HepG2 (cell line): ENCODE results near the gene KRTAP3-3. TPM values are rescaled to one million over a fixed set of nuclear protein-coding genes. Genes with fewer than 3 reads are reported as not detected.

ENCODE experiments used
- ARNT ChIP-seq: fragments of 450-650 bp; IDR thresholded peaks from 2 replicates; pipeline ENCODE4 v1.6.1; 2017
- HNF4A ChIP-seq: sonication (generic); formaldehyde crosslinking; IDR thresholded peaks from 2 replicates; pipeline ENCODE4 v1.4.0; 2020; ENCODE audit warnings: missing genetic modification reagents
- MXI1 ChIP-seq: IDR thresholded peaks from 3 replicates; pipeline ENCODE4 v1.6.1; 2012; ENCODE audit warnings: low read depth, low read length, inconsistent platforms, borderline replicate concordance
- TCF7L2 ChIP-seq: IDR thresholded peaks from 2 replicates; pipeline ENCODE4 v1.6.1; 2011; ENCODE audit warnings: mild to moderate bottlenecking, low read depth, low read length, moderate library complexity
- XRCC5 ChIP-seq: fragments of 200-400 bp; formaldehyde crosslinking; optimal IDR thresholded peaks from 2 replicates; pipeline ENCODE3; 2017; ENCODE audit warnings: mild to moderate bottlenecking, low read length
- polyA plus RNA-seq, 8 experiments: library from polyadenylated mRNA; depleted of rRNA in 3 of 8; stranded (reverse) in 7 of 8; unstranded in 1 of 8; fragments of >200 nt; fragmentation: Illumina TruSeq in 4 of 8; extraction: Trizol in 4 of 8; gene quantifications; 2 replicates each; pipeline versions ENCODE4 v1.2.1 to v1.2.3, GENCODE V29; 2011 to 2016; ENCODE audit warnings: low read depth in 4 of 8, missing spikeins in 1 of 8, mixed read lengths in 1 of 8; ENCODE audit not compliant: insufficient read depth in 1 of 8
- total RNA-seq, 5 experiments: library from RNA; depleted of rRNA; stranded (reverse); fragments of >200 nt; fragmentation: Illumina TruSeq; extraction: Trizol; gene quantifications; 2 replicates each; pipeline ENCODE4 v1.2.3, GENCODE V29; 2016; ENCODE audit warnings: low read depth in 1 of 5
- TF ChIP-seq, protein P1 (sequence below): IDR thresholded peaks from 2 replicates; pipeline ENCODE4 v1.6.1; 2012; ENCODE audit warnings: inconsistent platforms
- TF ChIP-seq, protein P2 (sequence below): sonication (generic); formaldehyde crosslinking; IDR thresholded peaks from 2 replicates; pipeline ENCODE4 v1.4.0; 2020; ENCODE audit warnings: mild to moderate bottlenecking, missing genetic modification reagents
- TF ChIP-seq, protein P3 (sequence below): sonication (generic); formaldehyde crosslinking; IDR thresholded peaks from 2 replicates; pipeline ENCODE4 v1.4.0; 2020; ENCODE audit warnings: missing genetic modification reagents, borderline replicate concordance
- TF ChIP-seq, protein P4 (sequence below): sonication (generic); formaldehyde crosslinking; IDR thresholded peaks from one replicate; pipeline ENCODE4 v1.5.1; 2020; ENCODE audit warnings: mild to moderate bottlenecking, missing genetic modification reagents; ENCODE audit errors: not compliant biosample characterization
- TF ChIP-seq, protein P5 (sequence below): IDR thresholded peaks from 2 replicates; pipeline ENCODE4 v1.6.1; 2016; ENCODE audit warnings: low read depth, missing genetic modification reagents, missing compliant biosample characterization

KRTAP3-3 gene
- total and polyA plus RNA-seq, 2 of the 13 experiments (the other 11 are each of a cell fraction or from before 2014, with no cell fraction given), result not detected

DNA sequence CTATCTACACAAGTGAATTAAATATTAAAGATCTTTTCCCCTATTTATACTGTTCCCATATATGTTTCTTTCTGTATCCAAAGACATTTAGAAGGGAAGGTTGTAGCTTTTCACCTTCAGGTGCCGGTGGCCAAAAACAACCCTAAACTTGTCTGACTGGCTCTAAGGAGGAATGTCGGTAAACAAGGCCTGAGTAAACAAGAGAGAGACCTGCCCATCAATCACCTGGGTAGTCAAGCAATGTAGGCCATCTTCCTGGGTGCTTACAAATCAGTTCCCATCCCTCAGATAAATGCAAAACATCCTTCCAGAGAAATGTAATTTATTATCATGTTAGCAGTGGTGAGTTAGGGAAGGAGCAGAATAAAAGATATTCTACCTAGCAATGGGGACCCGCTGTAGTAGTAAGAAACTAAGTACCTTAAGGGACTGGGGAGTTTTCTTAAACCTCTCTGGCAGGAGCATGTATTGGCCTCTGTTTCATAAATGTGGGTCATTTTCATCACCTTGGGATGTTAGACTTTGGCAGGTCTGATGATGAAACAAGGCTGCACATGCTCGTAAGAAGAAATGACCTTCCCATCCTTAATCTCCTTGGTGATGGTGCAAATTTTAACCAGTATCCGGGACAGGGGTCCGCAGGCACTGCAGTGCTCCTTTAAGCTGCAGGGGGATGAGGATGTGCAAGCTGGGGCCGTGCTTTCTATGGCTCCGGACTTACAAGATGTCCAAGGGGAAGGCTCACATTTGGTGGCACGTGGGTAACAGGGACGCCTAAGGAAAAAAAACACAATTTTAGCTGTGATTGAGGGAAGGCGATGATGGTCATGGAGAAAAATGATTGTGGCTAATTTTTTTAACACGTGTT, 35.6 kb downstream of the KRTAP3-3 start (continued):
- TF ChIP-seq, protein P1, sequence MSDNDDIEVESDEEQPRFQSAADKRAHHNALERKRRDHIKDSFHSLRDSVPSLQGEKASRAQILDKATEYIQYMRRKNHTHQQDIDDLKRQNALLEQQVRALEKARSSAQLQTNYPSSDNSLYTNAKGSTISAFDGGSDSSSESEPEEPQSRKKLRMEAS, result peak; percentile 44; the same call in 1 of the 2 replicates
- TF ChIP-seq TCF7L2 (no peak), ARNT (no peak), XRCC5 (no peak), MXI1 (no peak), HNF4A (CRISPR knock-in tag) (peak; percentile 48)
- TF ChIP-seq, protein P2, sequence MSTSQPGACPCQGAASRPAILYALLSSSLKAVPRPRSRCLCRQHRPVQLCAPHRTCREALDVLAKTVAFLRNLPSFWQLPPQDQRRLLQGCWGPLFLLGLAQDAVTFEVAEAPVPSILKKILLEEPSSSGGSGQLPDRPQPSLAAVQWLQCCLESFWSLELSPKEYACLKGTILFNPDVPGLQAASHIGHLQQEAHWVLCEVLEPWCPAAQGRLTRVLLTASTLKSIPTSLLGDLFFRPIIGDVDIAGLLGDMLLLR (CRISPR knock-in tag), result no peak
- TF ChIP-seq, protein P3, sequence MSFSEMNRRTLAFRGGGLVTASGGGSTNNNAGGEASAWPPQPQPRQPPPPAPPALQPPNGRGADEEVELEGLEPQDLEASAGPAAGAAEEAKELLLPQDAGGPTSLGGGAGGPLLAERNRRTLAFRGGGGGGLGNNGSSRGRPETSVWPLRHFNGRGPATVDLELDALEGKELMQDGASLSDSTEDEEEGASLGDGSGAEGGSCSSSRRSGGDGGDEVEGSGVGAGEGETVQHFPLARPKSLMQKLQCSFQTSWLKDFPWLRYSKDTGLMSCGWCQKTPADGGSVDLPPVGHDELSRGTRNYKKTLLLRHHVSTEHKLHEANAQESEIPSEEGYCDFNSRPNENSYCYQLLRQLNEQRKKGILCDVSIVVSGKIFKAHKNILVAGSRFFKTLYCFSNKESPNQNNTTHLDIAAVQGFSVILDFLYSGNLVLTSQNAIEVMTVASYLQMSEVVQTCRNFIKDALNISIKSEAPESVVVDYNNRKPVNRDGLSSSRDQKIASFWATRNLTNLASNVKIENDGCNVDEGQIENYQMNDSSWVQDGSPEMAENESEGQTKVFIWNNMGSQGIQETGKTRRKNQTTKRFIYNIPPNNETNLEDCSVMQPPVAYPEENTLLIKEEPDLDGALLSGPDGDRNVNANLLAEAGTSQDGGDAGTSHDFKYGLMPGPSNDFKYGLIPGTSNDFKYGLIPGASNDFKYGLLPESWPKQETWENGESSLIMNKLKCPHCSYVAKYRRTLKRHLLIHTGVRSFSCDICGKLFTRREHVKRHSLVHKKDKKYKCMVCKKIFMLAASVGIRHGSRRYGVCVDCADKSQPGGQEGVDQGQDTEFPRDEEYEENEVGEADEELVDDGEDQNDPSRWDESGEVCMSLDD, result no peak; the same call in 1 of the 2 replicates
- TF ChIP-seq, protein P4, sequence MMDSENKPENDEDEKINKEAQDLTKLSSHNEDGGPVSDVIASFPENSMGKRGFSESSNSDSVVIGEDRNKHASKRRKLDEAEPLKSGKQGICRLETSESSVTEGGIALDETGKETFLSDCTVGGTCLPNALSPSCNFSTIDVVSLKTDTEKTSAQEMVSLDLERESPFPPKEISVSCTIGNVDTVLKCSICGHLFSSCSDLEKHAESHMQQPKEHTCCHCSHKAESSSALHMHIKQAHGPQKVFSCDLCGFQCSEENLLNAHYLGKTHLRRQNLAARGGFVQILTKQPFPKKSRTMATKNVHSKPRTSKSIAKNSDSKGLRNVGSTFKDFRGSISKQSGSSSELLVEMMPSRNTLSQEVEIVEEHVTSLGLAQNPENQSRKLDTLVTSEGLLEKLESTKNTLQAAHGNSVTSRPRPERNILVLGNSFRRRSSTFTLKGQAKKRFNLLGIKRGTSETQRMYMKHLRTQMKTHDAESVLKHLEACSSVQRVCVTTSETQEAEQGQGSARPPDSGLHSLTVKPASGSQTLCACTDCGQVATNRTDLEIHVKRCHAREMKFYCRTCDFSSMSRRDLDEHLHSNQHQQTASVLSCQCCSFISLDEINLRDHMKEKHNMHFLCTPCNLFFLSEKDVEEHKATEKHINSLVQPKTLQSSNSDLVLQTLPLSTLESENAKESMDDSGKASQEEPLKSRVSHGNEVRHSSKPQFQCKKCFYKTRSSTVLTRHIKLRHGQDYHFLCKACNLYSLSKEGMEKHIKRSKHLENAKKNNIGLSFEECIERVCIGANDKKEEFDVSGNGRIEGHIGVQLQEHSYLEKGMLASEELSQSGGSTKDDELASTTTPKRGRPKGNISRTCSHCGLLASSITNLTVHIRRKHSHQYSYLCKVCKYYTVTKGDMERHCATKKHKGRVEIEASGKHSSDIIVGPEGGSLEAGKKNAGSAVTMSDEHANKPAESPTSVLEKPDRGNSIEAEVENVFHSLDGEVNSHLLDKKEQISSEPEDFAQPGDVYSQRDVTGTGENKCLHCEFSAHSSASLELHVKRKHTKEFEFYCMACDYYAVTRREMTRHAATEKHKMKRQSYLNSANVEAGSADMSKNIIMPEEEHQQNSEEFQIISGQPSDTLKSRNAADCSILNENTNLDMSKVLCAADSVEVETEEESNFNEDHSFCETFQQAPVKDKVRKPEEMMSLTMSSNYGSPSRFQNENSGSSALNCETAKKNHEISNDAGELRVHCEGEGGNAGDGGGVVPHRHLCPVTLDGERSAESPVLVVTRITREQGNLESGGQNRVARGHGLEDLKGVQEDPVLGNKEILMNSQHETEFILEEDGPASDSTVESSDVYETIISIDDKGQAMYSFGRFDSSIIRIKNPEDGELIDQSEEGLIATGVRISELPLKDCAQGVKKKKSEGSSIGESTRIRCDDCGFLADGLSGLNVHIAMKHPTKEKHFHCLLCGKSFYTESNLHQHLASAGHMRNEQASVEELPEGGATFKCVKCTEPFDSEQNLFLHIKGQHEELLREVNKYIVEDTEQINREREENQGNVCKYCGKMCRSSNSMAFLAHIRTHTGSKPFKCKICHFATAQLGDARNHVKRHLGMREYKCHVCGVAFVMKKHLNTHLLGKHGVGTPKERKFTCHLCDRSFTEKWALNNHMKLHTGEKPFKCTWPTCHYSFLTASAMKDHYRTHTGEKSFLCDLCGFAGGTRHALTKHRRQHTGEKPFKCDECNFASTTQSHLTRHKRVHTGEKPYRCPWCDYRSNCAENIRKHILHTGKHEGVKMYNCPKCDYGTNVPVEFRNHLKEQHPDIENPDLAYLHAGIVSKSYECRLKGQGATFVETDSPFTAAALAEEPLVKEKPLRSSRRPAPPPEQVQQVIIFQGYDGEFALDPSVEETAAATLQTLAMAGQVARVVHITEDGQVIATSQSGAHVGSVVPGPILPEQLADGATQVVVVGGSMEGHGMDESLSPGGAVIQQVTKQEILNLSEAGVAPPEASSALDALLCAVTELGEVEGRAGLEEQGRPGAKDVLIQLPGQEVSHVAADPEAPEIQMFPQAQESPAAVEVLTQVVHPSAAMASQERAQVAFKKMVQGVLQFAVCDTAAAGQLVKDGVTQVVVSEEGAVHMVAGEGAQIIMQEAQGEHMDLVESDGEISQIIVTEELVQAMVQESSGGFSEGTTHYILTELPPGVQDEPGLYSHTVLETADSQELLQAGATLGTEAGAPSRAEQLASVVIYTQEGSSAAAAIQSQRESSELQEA (CRISPR knock-in tag), result no peak
- TF ChIP-seq, protein P5, sequence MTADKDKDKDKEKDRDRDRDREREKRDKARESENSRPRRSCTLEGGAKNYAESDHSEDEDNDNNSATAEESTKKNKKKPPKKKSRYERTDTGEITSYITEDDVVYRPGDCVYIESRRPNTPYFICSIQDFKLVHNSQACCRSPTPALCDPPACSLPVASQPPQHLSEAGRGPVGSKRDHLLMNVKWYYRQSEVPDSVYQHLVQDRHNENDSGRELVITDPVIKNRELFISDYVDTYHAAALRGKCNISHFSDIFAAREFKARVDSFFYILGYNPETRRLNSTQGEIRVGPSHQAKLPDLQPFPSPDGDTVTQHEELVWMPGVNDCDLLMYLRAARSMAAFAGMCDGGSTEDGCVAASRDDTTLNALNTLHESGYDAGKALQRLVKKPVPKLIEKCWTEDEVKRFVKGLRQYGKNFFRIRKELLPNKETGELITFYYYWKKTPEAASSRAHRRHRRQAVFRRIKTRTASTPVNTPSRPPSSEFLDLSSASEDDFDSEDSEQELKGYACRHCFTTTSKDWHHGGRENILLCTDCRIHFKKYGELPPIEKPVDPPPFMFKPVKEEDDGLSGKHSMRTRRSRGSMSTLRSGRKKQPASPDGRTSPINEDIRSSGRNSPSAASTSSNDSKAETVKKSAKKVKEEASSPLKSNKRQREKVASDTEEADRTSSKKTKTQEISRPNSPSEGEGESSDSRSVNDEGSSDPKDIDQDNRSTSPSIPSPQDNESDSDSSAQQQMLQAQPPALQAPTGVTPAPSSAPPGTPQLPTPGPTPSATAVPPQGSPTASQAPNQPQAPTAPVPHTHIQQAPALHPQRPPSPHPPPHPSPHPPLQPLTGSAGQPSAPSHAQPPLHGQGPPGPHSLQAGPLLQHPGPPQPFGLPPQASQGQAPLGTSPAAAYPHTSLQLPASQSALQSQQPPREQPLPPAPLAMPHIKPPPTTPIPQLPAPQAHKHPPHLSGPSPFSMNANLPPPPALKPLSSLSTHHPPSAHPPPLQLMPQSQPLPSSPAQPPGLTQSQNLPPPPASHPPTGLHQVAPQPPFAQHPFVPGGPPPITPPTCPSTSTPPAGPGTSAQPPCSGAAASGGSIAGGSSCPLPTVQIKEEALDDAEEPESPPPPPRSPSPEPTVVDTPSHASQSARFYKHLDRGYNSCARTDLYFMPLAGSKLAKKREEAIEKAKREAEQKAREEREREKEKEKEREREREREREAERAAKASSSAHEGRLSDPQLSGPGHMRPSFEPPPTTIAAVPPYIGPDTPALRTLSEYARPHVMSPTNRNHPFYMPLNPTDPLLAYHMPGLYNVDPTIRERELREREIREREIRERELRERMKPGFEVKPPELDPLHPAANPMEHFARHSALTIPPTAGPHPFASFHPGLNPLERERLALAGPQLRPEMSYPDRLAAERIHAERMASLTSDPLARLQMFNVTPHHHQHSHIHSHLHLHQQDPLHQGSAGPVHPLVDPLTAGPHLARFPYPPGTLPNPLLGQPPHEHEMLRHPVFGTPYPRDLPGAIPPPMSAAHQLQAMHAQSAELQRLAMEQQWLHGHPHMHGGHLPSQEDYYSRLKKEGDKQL (CRISPR knock-in tag), result peak; percentile 69; the same call in 1 of the 2 replicates
